ENCODE measurements around the gene ZAR1. TPM values are rescaled to one million over a fixed set of nuclear protein-coding genes. Genes with fewer than 3 reads are reported as not detected.

The ZAR1 gene
- total RNA-seq, 1 donor from 2014 or later: not detected

GRCh38 chr4:48484494-48485168 lies 5.4 kb upstream of the ZAR1 start:
- Mint-ChIP-seq H3K27ac (ENCODE audit: unreplicated experiment) (no peak overlapping the region), H3K4me1 (ENCODE audit: unreplicated experiment) (peaks cover 3% of the 10 kb centered on the region), H3K36me3 (ENCODE audit: unreplicated experiment) (no peaks in the 10 kb centered on the region), H3K4me3 (ENCODE audit: unreplicated experiment) (peak overlapping the region; percentile 49), H3K27me3 (ENCODE audit: unreplicated experiment) (peaks cover 71% of the 10 kb centered on the region), H3K9me3 (ENCODE audit: unreplicated experiment) (no peaks in the 10 kb centered on the region)
- TF ChIP-seq, protein P1, sequence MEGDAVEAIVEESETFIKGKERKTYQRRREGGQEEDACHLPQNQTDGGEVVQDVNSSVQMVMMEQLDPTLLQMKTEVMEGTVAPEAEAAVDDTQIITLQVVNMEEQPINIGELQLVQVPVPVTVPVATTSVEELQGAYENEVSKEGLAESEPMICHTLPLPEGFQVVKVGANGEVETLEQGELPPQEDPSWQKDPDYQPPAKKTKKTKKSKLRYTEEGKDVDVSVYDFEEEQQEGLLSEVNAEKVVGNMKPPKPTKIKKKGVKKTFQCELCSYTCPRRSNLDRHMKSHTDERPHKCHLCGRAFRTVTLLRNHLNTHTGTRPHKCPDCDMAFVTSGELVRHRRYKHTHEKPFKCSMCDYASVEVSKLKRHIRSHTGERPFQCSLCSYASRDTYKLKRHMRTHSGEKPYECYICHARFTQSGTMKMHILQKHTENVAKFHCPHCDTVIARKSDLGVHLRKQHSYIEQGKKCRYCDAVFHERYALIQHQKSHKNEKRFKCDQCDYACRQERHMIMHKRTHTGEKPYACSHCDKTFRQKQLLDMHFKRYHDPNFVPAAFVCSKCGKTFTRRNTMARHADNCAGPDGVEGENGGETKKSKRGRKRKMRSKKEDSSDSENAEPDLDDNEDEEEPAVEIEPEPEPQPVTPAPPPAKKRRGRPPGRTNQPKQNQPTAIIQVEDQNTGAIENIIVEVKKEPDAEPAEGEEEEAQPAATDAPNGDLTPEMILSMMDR (IDR thresholded peaks at IDR 0.05): no peak
- DNase-seq (ENCODE audit: extremely low spot score, unreplicated experiment): no peak

- H3K27me3 Mint-ChIP-seq (ENCODE audit: unreplicated experiment): peaks cover 60% of the 10 kb centered on the region
- no peak for DNase-seq (ENCODE audit: extremely low spot score, unreplicated experiment)
These were observed 405 bp upstream of the ZAR1 start for GRCh38 chr4:48489683-48490011.

GRCh38 chr4:48490680-48491513 lies 845 bp downstream of the ZAR1 start:
- Mint-ChIP-seq H3K4me3 (ENCODE audit: unreplicated experiment) (no peak overlapping the region), H3K27ac (ENCODE audit: unreplicated experiment) (no peak overlapping the region), H3K4me1 (ENCODE audit: unreplicated experiment) (no peaks in the 10 kb centered on the region), H3K9me3 (ENCODE audit: unreplicated experiment) (no peaks in the 10 kb centered on the region), H3K36me3 (ENCODE audit: unreplicated experiment) (peaks cover 5% of the 10 kb centered on the region), H3K27me3 (ENCODE audit: unreplicated experiment) (peaks cover 50% of the 10 kb centered on the region)
- no peak for DNase-seq (ENCODE audit: extremely low spot score, unreplicated experiment)
- TF ChIP-seq, protein P1 (IDR thresholded peaks at IDR 0.05): no peak

More at GRCh38 chr4:48489683-48490011, 405 bp upstream of the ZAR1 start:
- no peaks in the 10 kb centered on the region for H3K36me3 Mint-ChIP-seq (ENCODE audit: unreplicated experiment)
- TF ChIP-seq, protein P1 (IDR thresholded peaks at IDR 0.05): no peak
- H3K4me3 Mint-ChIP-seq (ENCODE audit: unreplicated experiment): peak overlapping the region; percentile 65
- H3K4me1 Mint-ChIP-seq (ENCODE audit: unreplicated experiment): no peaks in the 10 kb centered on the region
- H3K27ac Mint-ChIP-seq (ENCODE audit: unreplicated experiment): no peak overlapping the region
- H3K9me3 Mint-ChIP-seq (ENCODE audit: unreplicated experiment): no peaks in the 10 kb centered on the region

GRCh38 chr4:48491514-48492176 lies 1.6 kb downstream of the ZAR1 start:
- peaks cover 6% of the 10 kb centered on the region for H3K36me3 Mint-ChIP-seq (ENCODE audit: unreplicated experiment)
- peaks cover 49% of the 10 kb centered on the region for H3K27me3 Mint-ChIP-seq (ENCODE audit: unreplicated experiment)
- DNase-seq (ENCODE audit: extremely low spot score, unreplicated experiment): no peak
- no peak overlapping the region for H3K4me3 Mint-ChIP-seq (ENCODE audit: unreplicated experiment)
- no peaks in the 10 kb centered on the region for H3K4me1 Mint-ChIP-seq (ENCODE audit: unreplicated experiment)
- H3K9me3 Mint-ChIP-seq (ENCODE audit: unreplicated experiment): no peaks in the 10 kb centered on the region
- TF ChIP-seq, protein P1 (IDR thresholded peaks at IDR 0.05): no peak
- no peak overlapping the region for H3K27ac Mint-ChIP-seq (ENCODE audit: unreplicated experiment)

All from osteocyte (in vitro differentiated cells).